GM21576 (cell line): ENCODE measurements around the gene P2RX3.
"Not testable (repeated sequence)": the region's sequence is repeated elsewhere in the genome, so short reads cannot be mapped to it uniquely, and the experiment has no call there.

ENCODE experiments used
- ATAC-seq: cut with Tn5 transposase; IDR thresholded peaks from one replicate; pipeline ENCODE4 v1.9.1; 2021; ENCODE audit warnings: mild to moderate bottlenecking, moderate library complexity; ENCODE audit not compliant: unreplicated experiment

P2RX3 gene

GRCh38 chr11:57338142-57338541, at the start of gene P2RX3:
TSS of gene P2RX3 (plus strand) at chr11:57338352. CDS start at chr11:57338551, 199 bp downstream.
- no peak for ATAC-seq

GRCh38 chr11:57288771-57289579, 49.2 kb upstream of the P2RX3 start:
- no peak for ATAC-seq

GRCh38 chr11:57290288-57290687, 47.9 kb upstream of the P2RX3 start:
- ATAC-seq, result no peak

GRCh38 chr11:57294225-57295131, 43.7 kb upstream of the P2RX3 start:
- ATAC-seq, result no peak

- ATAC-seq, result not testable (repeated sequence)
Observed at GRCh38 chr11:57296205-57296604, 41.9 kb upstream of the P2RX3 start.

- ATAC-seq, result no peak
Observed at GRCh38 chr11:57297221-57297620, 40.9 kb upstream of the P2RX3 start.

- no peak for ATAC-seq
Observed at GRCh38 chr11:57299150-57299737, 38.9 kb upstream of the P2RX3 start.

- ATAC-seq, result no peak
Observed at GRCh38 chr11:57300785-57301184, 37.4 kb upstream of the P2RX3 start.

- no peak for ATAC-seq
Observed at GRCh38 chr11:57301711-57302423, 36.3 kb upstream of the P2RX3 start.

GRCh38 chr11:57302489-57302888, 35.7 kb upstream of the P2RX3 start:
- no peak for ATAC-seq

- ATAC-seq, result no peak
Observed at GRCh38 chr11:57303280-57303989, 34.7 kb upstream of the P2RX3 start.

GRCh38 chr11:57303990-57304579, 34.1 kb upstream of the P2RX3 start:
- ATAC-seq, result no peak

GRCh38 chr11:57305523-57305922, 32.6 kb upstream of the P2RX3 start:
- ATAC-seq, result no peak

GRCh38 chr11:57306161-57306876, 31.8 kb upstream of the P2RX3 start:
- ATAC-seq, result no peak

- ATAC-seq, result no peak
Observed at GRCh38 chr11:57306940-57307565, 31.1 kb upstream of the P2RX3 start.

- ATAC-seq, result no peak
Observed at GRCh38 chr11:57307666-57308270, 30.4 kb upstream of the P2RX3 start.

GRCh38 chr11:57308426-57309060, 29.6 kb upstream of the P2RX3 start:
- no peak for ATAC-seq
